SK-N-SH (cell line): ENCODE measurements around the gene RIC8B. TPM values are rescaled to one million over a fixed set of nuclear protein-coding genes. Genes with fewer than 3 reads are reported as not detected.

Source experiments
- CTCF ChIA-PET: fragments of 300-600, 350-600 bp; formaldehyde crosslinking; extraction: SDS; loops from one replicate; lab custom pipeline; 2021; lab: Yijun Ruan, JAX
- POLR2A ChIA-PET: fragments of 350-600 bp; sonication (Branson Sonifier 250); formaldehyde crosslinking; extraction: SDS; loops from one replicate; lab custom pipeline; 2020; ENCODE audit warnings: antibody characterized with exemption, inconsistent platforms; lab: Yijun Ruan, JAX
- DNase-seq: peaks from one replicate; pipeline ENCODE4 v3.0.0; 2012
- H2AFZ ChIP-seq: fragments of 200-600 bp; sonication (generic); 2 replicates; pipeline ENCODE4 v1.8.1; 2016; ENCODE audit warnings: antibody characterized with exemption, mild to moderate bottlenecking, low read depth
- H3F3A ChIP-seq: fragments of 200-600 bp; sonication (generic); replicated peaks from 2 replicates; pipeline ENCODE3; 2016; ENCODE audit warnings: antibody characterized with exemption, mild to moderate bottlenecking; ENCODE audit not compliant: insufficient read depth
- H3K27ac ChIP-seq, 2 experiments: fragments of 200-500 bp in 1 of 2; fragments of 200-600 bp in 1 of 2; sonication (Bioruptor generic) in 1 of 2; sonication (generic), shearing (Covaris generic) in 1 of 2; 2 replicates each; pipeline versions ENCODE4 v1.5.1 to v1.6.1; 2014 to 2016; ENCODE audit warnings: low read depth in 2 of 2, inconsistent platforms in 1 of 2, low read length in 1 of 2, mild to moderate bottlenecking in 1 of 2, mixed read lengths in 1 of 2
- H3K27me3 ChIP-seq: fragments of 200-600 bp; sonication (generic), shearing (Covaris generic); 2 replicates; pipeline ENCODE4 v1.6.1; 2016; ENCODE audit warnings: mixed run types; ENCODE audit not compliant: insufficient read depth
- H3K36me3 ChIP-seq, 2 experiments: fragments of 200-500 bp in 1 of 2; fragments of 200-600 bp in 1 of 2; sonication (Bioruptor generic) in 1 of 2; sonication (generic) in 1 of 2; replicated peaks in 1 of 2; 2 replicates each; pipeline versions ENCODE3 to v1.5.1; 2014 to 2016; ENCODE audit warnings: low read length in 1 of 2, mild to moderate bottlenecking in 1 of 2; ENCODE audit not compliant: insufficient read depth in 2 of 2, control insufficient read depth in 1 of 2
- H3K4me1 ChIP-seq, 2 experiments: fragments of 200-500 bp in 1 of 2; fragments of 200-600 bp in 1 of 2; sonication (Bioruptor generic) in 1 of 2; sonication (generic), shearing (Covaris generic) in 1 of 2; 2 replicates each; pipeline versions ENCODE4 v1.5.1 to v1.6.1; 2014 to 2016; ENCODE audit warnings: low read depth in 1 of 2, low read length in 1 of 2, mixed run types in 1 of 2; ENCODE audit not compliant: insufficient read depth in 2 of 2, control insufficient read depth in 1 of 2
- H3K4me2 ChIP-seq: fragments of 200-600 bp; sonication (generic), shearing (Covaris generic); 2 replicates; pipeline ENCODE4 v1.6.1; 2017; ENCODE audit warnings: mixed run types
- H3K4me3 ChIP-seq, 2 experiments: fragments of 200-500 bp in 1 of 2; fragments of 200-600 bp in 1 of 2; sonication (Bioruptor generic) in 1 of 2; sonication (generic), shearing (Covaris generic) in 1 of 2; 2 replicates each; pipeline versions ENCODE4 v1.5.1 to v1.8.1; 2014 to 2016; ENCODE audit warnings: low read depth in 2 of 2, inconsistent platforms in 1 of 2, low read length in 1 of 2, mild to moderate bottlenecking in 1 of 2, mixed read lengths in 1 of 2, moderate library complexity in 1 of 2
- H3K79me2 ChIP-seq: fragments of 200-600 bp; sonication (generic); 2 replicates; pipeline ENCODE4 v1.8.1; 2017; ENCODE audit warnings: mild to moderate bottlenecking; ENCODE audit not compliant: insufficient read depth
- H3K9ac ChIP-seq: fragments of 200-600 bp; sonication (generic); 2 replicates; pipeline ENCODE4 v1.6.1; 2017; ENCODE audit warnings: mixed run types
- H3K9me2 ChIP-seq: fragments of 200-600 bp; sonication (generic); 2 replicates; pipeline ENCODE4 v1.6.1; 2017; ENCODE audit warnings: mixed run types
- H3K9me3 ChIP-seq: fragments of 200-600 bp; sonication (generic); 2 replicates; pipeline ENCODE4 v1.6.1; 2017; ENCODE audit warnings: mixed run types, mild to moderate bottlenecking, moderate library complexity
- H4K20me1 ChIP-seq: fragments of 200-600 bp; sonication (generic); 2 replicates; pipeline ENCODE4 v1.6.1; 2017; ENCODE audit warnings: mild to moderate bottlenecking, mixed run types; ENCODE audit not compliant: insufficient read depth
- CHD2 ChIP-seq: fragments of 150-350 bp; IDR thresholded peaks from 2 replicates; pipeline ENCODE4 v1.6.1; 2018; ENCODE audit warnings: low read length; ENCODE audit not compliant: partially characterized antibody
- CTCF ChIP-seq: fragments of 200-600 bp; sonication (generic); IDR thresholded peaks from 2 replicates; pipeline ENCODE4 v1.6.1; 2017; ENCODE audit warnings: antibody characterized with exemption, mild to moderate bottlenecking, moderate library complexity
- EP300 ChIP-seq, 2 experiments: IDR thresholded peaks; 2 replicates each; pipeline versions ENCODE4 v1.4.0 to v1.6.1; 2012; ENCODE audit warnings: borderline replicate concordance in 1 of 2, low read depth in 1 of 2, low read length in 1 of 2
- MAX ChIP-seq: IDR thresholded peaks from 2 replicates; pipeline ENCODE4 v1.4.0; 2012; ENCODE audit warnings: low read depth
- MEF2A ChIP-seq: IDR thresholded peaks from 2 replicates; pipeline ENCODE4 v1.4.0; 2012; ENCODE audit warnings: low read depth, borderline replicate concordance
- NRF1 ChIP-seq: IDR thresholded peaks from 2 replicates; pipeline ENCODE4 v1.6.1; 2012; ENCODE audit warnings: low read depth, mild to moderate bottlenecking, low read length
- RAD21 ChIP-seq: IDR thresholded peaks from 2 replicates; pipeline ENCODE4 v1.6.1; 2012; ENCODE audit warnings: mild to moderate bottlenecking, low read length
- RCOR1 ChIP-seq: fragments of 150-350 bp; IDR thresholded peaks from 2 replicates; pipeline ENCODE4 v1.6.1; 2017; ENCODE audit warnings: antibody characterized with exemption, low read length
- RFX5 ChIP-seq: IDR thresholded peaks from 2 replicates; pipeline ENCODE4 v1.6.1; 2012; ENCODE audit warnings: mild to moderate bottlenecking, improper control_type of control experiment, low read length
- SIN3A ChIP-seq: IDR thresholded peaks from 2 replicates; pipeline ENCODE4 v1.6.1; 2012; ENCODE audit warnings: low read depth, mild to moderate bottlenecking, low read length, moderate library complexity, borderline replicate concordance
- TCF12 ChIP-seq: IDR thresholded peaks from 2 replicates; pipeline ENCODE4 v1.4.0; 2012
- TEAD4 ChIP-seq: IDR thresholded peaks from 2 replicates; pipeline ENCODE4 v1.4.0; 2012; ENCODE audit warnings: mild to moderate bottlenecking, borderline replicate concordance; ENCODE audit not compliant: insufficient read depth
- WGBS: methylation state at CpG from one replicate; pipeline ENCODE4 v1.1.6; 2017; ENCODE audit warnings: low lambda C conversion rate; 5-methylcytosine and 5-hydroxymethylcytosine counted together
- polyA plus RNA-seq, 3 experiments: library from polyadenylated mRNA; depleted of rRNA; stranded (reverse); fragments of >200 nt; gene quantifications; 2 replicates each; pipeline ENCODE4 v1.2.3, GENCODE V29; 2012

RIC8B gene
- polyA plus RNA-seq, 1 of the 3 experiments (the other 2 are of a cell fraction) = 6.2 TPM

- no peak overlapping the region for H2AFZ ChIP-seq
- no peak overlapping the region for H3K27ac ChIP-seq
- H3K36me3 ChIP-seq = peaks cover 45 to 66% of the 10 kb centered on the region in 2 experiments
- no peak for DNase-seq
- POLR2A ChIA-PET = no interaction called here
- no peaks in the 10 kb centered on the region for H3K9me2 ChIP-seq
- no peak for TF ChIP-seq RFX5
- no peak for TF ChIP-seq TEAD4
- TF ChIP-seq RCOR1 = no peak
- TF ChIP-seq CTCF = no peak
- TF ChIP-seq CHD2 = no peak
- TF ChIP-seq EP300 (IDR thresholded peaks at IDR 0.05; ENCODE audit: borderline replicate concordance in 1 of 2, low read depth in 1 of 2, low read length in 1 of 2) = no peak
- no peaks in the 10 kb centered on the region for H3K27me3 ChIP-seq
- no peaks in the 10 kb centered on the region for H3K9me3 ChIP-seq
- 0 out of 2 replicates have a peak, but pooled peaks cover 5% of the 10 kb centered on the region for H3K79me2 ChIP-seq
- WGBS = 82% methylated on average over 4 of the region's 4 CpGs
- H3F3A ChIP-seq = peaks cover 5% of the 10 kb centered on the region
- H3K9ac ChIP-seq = no peak overlapping the region
- no peaks in the 10 kb centered on the region for H4K20me1 ChIP-seq
- peaks cover 9% of the 10 kb centered on the region in 2 experiments; a peak in 2 of 4 replicates for H3K4me1 ChIP-seq
- CTCF ChIA-PET = no interaction called here
- no peak overlapping the region for H3K4me3 ChIP-seq
- H3K4me2 ChIP-seq = no peak overlapping the region
Observed at GRCh38 chr12:106845902-106846301, 71.4 kb downstream of the RIC8B start.

- H3K79me2 ChIP-seq = no peaks in the 10 kb centered on the region
- TF ChIP-seq NRF1 = no peak
- TF ChIP-seq MEF2A = no peak
- no peaks in the 10 kb centered on the region for H4K20me1 ChIP-seq
- peaks cover 56 to 77% of the 10 kb centered on the region in 2 experiments for H3K36me3 ChIP-seq
- H3K4me1 ChIP-seq = no peaks in the 10 kb centered on the region
- DNase-seq = no peak
- 92% methylated on average over 2 of the region's 2 CpGs for WGBS
- POLR2A ChIA-PET = no interaction called here
- H3K9ac ChIP-seq = no peak overlapping the region
- no peak overlapping the region for H3K4me3 ChIP-seq
- H3K27ac ChIP-seq = no peak overlapping the region
- no peaks in the 10 kb centered on the region for H3K27me3 ChIP-seq
- CTCF ChIA-PET = interaction anchor here (0.8 to 1.2 kb wide), 2 partner anchors 24 to 56 kb away, joined by 3 read pairs; no protein-coding TSS in a partner anchor
- no peaks in the 10 kb centered on the region for H3F3A ChIP-seq
- H3K4me2 ChIP-seq = no peak overlapping the region
- no peaks in the 10 kb centered on the region for H3K9me3 ChIP-seq
- H3K9me2 ChIP-seq = no peaks in the 10 kb centered on the region
- H2AFZ ChIP-seq = no peak overlapping the region
Observed at GRCh38 chr12:106847861-106848260, 73.4 kb downstream of the RIC8B start.

GRCh38 chr12:106851306-106851705 is 76.8 kb downstream of the RIC8B start:
- no peak overlapping the region for H3K9ac ChIP-seq
- no peaks in the 10 kb centered on the region for H3K4me1 ChIP-seq
- H3K36me3 ChIP-seq = peaks cover 45 to 61% of the 10 kb centered on the region in 2 experiments
- WGBS = 98% methylated on average over 5 of the region's 5 CpGs
- H3K4me2 ChIP-seq = no peak overlapping the region
- ChIA-PET CTCF (interaction anchor here (0.9 kb wide), 1 partner anchor 9 kb away, joined by 3 read pairs; no protein-coding TSS in a partner anchor), POLR2A (interaction anchor here (0.5 kb wide), 1 partner anchor 466 kb away, joined by 3 read pairs; no protein-coding TSS in a partner anchor)
- TF ChIP-seq RAD21 = no peak
- no peak for TF ChIP-seq TCF12
- TF ChIP-seq MEF2A = no peak
- no peak for TF ChIP-seq RFX5
- no peak for TF ChIP-seq SIN3A
- TF ChIP-seq TEAD4 = no peak
- TF ChIP-seq MAX = no peak
- H4K20me1 ChIP-seq = no peaks in the 10 kb centered on the region
- H3K9me2 ChIP-seq = no peaks in the 10 kb centered on the region
- no peaks in the 10 kb centered on the region for H3K27me3 ChIP-seq
- no peak for DNase-seq
- no peaks in the 10 kb centered on the region for H3F3A ChIP-seq
- no peak overlapping the region for H3K27ac ChIP-seq
- no peak overlapping the region for H2AFZ ChIP-seq
- no peaks in the 10 kb centered on the region for H3K9me3 ChIP-seq
- H3K79me2 ChIP-seq = no peaks in the 10 kb centered on the region
- H3K4me3 ChIP-seq = no peak overlapping the region
